Suprapubic skin (tissue), 4 donors: ENCODE data around the gene CCDC69. TPM values are rescaled to one million over a fixed set of nuclear protein-coding genes. Genes with fewer than 3 reads are reported as not detected.

Experiments
- DNase-seq, 2 donors: peaks; one replicate each; pipeline ENCODE4 v3.0.0-alpha.2; 2019; ENCODE audit warnings: low spot score in 2 of 2
- H3K27ac ChIP-seq: fragments of 200-600 bp; sonication (generic); one replicate; pipeline ENCODE4 v1.5.1; 2019
- H3K27me3 ChIP-seq: fragments of 200-600 bp; sonication (generic); one replicate; pipeline ENCODE4 v1.5.1; 2019
- H3K36me3 ChIP-seq: fragments of 200-600 bp; sonication (generic); one replicate; pipeline ENCODE4 v1.5.1; 2019
- H3K4me1 ChIP-seq: fragments of 200-600 bp; sonication (generic); one replicate; pipeline ENCODE4 v1.5.1; 2019
- H3K4me3 ChIP-seq: fragments of 200-600 bp; sonication (generic); one replicate; pipeline ENCODE4 v1.5.1; 2019; ENCODE audit warnings: mild to moderate bottlenecking
- H3K9me3 ChIP-seq: fragments of 200-600 bp; sonication (generic); one replicate; pipeline ENCODE4 v1.5.1; 2019
- EP300 ChIP-seq: sonication (generic); formaldehyde crosslinking; IDR thresholded peaks from one replicate; pipeline ENCODE4 v1.6.1; 2017; ENCODE audit warnings: antibody characterized with exemption
- POLR2A ChIP-seq, 2 donors: fragments of 450-650 bp; IDR thresholded peaks; one replicate each; pipeline ENCODE4 v1.6.1; 2017; ENCODE audit warnings: antibody characterized with exemption in 2 of 2, mild to moderate bottlenecking in 2 of 2, moderate library complexity in 2 of 2
- POLR2AphosphoS5 ChIP-seq, 3 donors: sonication (generic); formaldehyde crosslinking; IDR thresholded peaks; one replicate each; pipeline ENCODE4 v1.6.1; 2017; ENCODE audit warnings: antibody characterized with exemption in 3 of 3
- WGBS: methylation state at CpG from one replicate; pipeline ENCODE4 v1.1.5; 2018; 5-methylcytosine and 5-hydroxymethylcytosine counted together
- total RNA-seq, 4 donors: library from RNA; depleted of rRNA; stranded (reverse); fragments of >200 nt; gene quantifications; one replicate each; pipeline ENCODE4 v1.1.0, GENCODE V29; 2016
- TF ChIP-seq, protein P1 (sequence below), 2 donors: fragments of 200-600 bp in 1 of 2; fragments of 450-650 bp in 1 of 2; sonication (generic) in 1 of 2; IDR thresholded peaks; one replicate each; pipeline ENCODE4 v1.5.1; 2016 to 2019; ENCODE audit warnings: antibody characterized with exemption in 2 of 2, mild to moderate bottlenecking in 1 of 2, moderate library complexity in 1 of 2

The CCDC69 gene
- total RNA-seq, 4 donors from 2014 or later, result 11.5 to 32.3 (median 26.8) TPM

DNA sequence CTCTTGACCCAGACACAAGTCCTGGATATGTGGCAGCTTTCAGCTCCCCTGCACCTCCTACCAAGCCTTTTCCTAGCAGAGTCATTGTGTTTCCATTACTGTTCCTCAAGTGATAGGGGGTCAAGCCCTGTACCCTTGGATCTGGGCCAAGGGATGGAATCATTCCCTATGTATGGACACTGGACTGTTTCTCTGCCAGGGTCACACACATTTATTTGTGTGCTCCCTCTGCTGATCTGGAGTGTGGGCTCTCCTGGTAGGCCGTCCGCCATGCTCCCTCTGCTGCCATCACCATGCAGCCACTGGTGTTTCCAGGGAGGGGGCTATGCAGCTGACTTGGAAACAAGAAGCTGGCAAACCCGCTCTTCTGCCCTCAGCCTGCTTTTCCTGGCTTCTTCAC, 38.6 kb upstream of the CCDC69 start:
- TF ChIP-seq POLR2A (IDR thresholded peaks at IDR 0.05) (no peak), EP300 (no peak), POLR2AphosphoS5 (IDR thresholded peaks at IDR 0.05) (no peak)
- TF ChIP-seq, protein P1, sequence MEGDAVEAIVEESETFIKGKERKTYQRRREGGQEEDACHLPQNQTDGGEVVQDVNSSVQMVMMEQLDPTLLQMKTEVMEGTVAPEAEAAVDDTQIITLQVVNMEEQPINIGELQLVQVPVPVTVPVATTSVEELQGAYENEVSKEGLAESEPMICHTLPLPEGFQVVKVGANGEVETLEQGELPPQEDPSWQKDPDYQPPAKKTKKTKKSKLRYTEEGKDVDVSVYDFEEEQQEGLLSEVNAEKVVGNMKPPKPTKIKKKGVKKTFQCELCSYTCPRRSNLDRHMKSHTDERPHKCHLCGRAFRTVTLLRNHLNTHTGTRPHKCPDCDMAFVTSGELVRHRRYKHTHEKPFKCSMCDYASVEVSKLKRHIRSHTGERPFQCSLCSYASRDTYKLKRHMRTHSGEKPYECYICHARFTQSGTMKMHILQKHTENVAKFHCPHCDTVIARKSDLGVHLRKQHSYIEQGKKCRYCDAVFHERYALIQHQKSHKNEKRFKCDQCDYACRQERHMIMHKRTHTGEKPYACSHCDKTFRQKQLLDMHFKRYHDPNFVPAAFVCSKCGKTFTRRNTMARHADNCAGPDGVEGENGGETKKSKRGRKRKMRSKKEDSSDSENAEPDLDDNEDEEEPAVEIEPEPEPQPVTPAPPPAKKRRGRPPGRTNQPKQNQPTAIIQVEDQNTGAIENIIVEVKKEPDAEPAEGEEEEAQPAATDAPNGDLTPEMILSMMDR (IDR thresholded peaks at IDR 0.05), result no peak
- H3K36me3 ChIP-seq, result peaks cover 21% of the 10 kb centered on the region
- no peaks in the 10 kb centered on the region for H3K9me3 ChIP-seq
- DNase-seq, result no peak
- H3K4me1 ChIP-seq, result peaks cover 55% of the 10 kb centered on the region
- H3K4me3 ChIP-seq, result no peak overlapping the region
- H3K27ac ChIP-seq, result no peak overlapping the region
- no peaks in the 10 kb centered on the region for H3K27me3 ChIP-seq
- 94% methylated on average over 3 of the region's 3 CpGs for WGBS

DNA sequence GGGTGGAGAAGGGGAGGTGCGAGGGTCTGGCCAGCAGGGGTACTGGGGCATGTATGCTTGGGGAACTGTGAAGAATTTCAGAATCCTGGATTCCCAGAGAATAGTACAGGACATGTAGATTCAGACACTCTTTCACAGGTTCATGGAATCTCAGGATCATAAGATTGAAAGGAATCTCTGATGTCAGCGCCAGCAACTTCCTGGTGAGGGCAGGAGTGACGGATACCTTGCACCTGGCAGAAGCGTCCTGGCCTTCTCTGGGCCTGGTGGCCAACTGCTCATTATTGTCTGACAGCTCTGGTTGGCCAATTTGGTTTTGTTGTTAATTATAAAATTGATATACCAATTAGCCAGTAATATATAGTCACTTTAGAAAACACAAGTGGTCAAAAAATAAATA, 36.0 kb upstream of the CCDC69 start:
- no peak overlapping the region for H3K27ac ChIP-seq
- peaks cover 10% of the 10 kb centered on the region for H3K36me3 ChIP-seq
- 85% methylated on average over 4 of the region's 4 CpGs for WGBS
- DNase-seq, result no peak
- H3K27me3 ChIP-seq, result no peaks in the 10 kb centered on the region
- no peaks in the 10 kb centered on the region for H3K9me3 ChIP-seq
- peaks cover 64% of the 10 kb centered on the region for H3K4me1 ChIP-seq
- H3K4me3 ChIP-seq, result no peak overlapping the region
- TF ChIP-seq POLR2A (IDR thresholded peaks at IDR 0.05) (no peak), POLR2AphosphoS5 (IDR thresholded peaks at IDR 0.05) (no peak), EP300 (no peak)
- TF ChIP-seq, protein P1 (IDR thresholded peaks at IDR 0.05), result no peak

DNA sequence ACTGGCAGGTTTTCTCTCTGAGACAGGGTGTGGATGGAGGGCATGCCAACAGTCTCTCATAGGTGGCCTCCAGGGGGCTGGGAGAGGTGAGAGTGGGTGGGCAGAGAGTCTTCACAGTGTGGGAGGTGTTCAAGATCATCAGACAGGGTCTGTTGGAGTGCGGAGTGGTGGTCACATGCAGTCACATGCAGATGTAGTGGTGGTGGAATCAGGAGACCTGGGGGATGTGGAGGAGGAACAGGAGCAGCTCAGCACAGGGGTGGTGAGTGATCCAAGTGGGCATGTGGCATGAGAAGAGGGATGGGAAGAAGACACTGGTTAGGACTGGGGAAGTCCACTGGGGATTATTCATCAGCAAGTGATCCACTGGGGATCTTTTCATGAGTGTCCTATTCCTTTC, 34.9 kb upstream of the CCDC69 start:
- Histone ChIP-seq H3K9me3 (no peaks in the 10 kb centered on the region), H3K4me1 (peaks cover 64% of the 10 kb centered on the region), H3K27ac (peak overlapping the region; percentile 34), H3K36me3 (peaks cover 10% of the 10 kb centered on the region), H3K27me3 (no peaks in the 10 kb centered on the region), H3K4me3 (no peak overlapping the region)
- no peak for TF ChIP-seq POLR2A (IDR thresholded peaks at IDR 0.05)
- TF ChIP-seq, protein P1 (IDR thresholded peaks at IDR 0.05), result no peak
- TF ChIP-seq POLR2AphosphoS5 (IDR thresholded peaks at IDR 0.05), result no peak
- TF ChIP-seq EP300, result no peak
- peak in 1 of 2 donors; percentile 55 for DNase-seq
- 0% methylated on average over 1 of the region's 1 CpG for WGBS

DNA sequence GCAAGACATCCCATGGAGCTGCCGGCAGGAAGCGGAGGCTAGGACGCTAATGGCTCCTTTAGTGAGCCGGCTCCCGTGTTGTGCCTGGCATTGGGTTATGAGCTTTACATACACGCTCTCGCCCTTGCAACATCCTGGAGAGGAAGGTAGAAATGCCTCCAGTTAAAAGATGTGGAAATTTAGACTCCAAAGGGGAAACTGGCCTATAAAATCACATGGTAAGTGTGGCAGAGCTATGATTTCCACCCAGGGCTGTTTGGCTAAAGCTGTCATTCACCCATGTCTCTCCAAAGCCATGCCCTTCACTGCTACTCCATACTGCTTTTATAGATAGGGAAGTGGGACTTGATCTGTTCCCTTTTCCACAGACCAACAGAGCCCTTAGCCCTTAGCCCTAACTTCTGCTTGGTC, 34.3 kb upstream of the CCDC69 start:
- Histone ChIP-seq H3K9me3 (no peaks in the 10 kb centered on the region), H3K27me3 (no peaks in the 10 kb centered on the region), H3K4me3 (no peak overlapping the region), H3K36me3 (peaks cover 10% of the 10 kb centered on the region), H3K27ac (peak overlapping the region; percentile 34), H3K4me1 (peaks cover 64% of the 10 kb centered on the region)
- WGBS, result 86% methylated on average over 7 of the region's 7 CpGs
- peak in 1 of 2 donors; percentile 49 for DNase-seq
- no peak for TF ChIP-seq POLR2AphosphoS5 (IDR thresholded peaks at IDR 0.05)
- no peak for TF ChIP-seq POLR2A (IDR thresholded peaks at IDR 0.05)
- TF ChIP-seq, protein P1 (IDR thresholded peaks at IDR 0.05), result no peak
- TF ChIP-seq EP300, result no peak

DNA sequence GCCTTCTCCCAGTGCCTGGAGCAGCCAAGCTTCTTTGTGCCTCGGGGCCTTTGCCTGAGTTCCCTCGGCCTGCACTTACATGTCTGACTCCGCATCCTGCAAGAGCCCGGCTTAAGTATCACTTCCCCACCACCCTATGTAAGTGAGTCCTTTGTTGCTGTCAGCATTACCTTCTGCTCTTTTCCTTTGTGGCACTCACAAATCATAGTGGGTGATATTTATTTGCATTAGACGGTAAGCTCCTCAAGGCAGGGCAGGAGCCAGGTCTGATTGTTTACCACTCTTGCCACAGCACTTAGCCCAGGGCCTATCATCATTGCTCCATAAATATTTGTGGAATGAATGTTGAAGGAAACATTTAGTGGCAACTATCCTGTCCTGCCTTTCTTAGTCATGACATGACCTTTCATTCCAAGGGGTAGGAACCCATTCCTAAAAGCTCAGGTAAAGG, 33.9 kb upstream of the CCDC69 start:
- WGBS, result 55% methylated on average over 5 of the region's 5 CpGs
- Histone ChIP-seq H3K27ac (peak overlapping the region; percentile 34), H3K36me3 (peaks cover 10% of the 10 kb centered on the region), H3K9me3 (no peaks in the 10 kb centered on the region), H3K27me3 (no peaks in the 10 kb centered on the region), H3K4me1 (peaks cover 61% of the 10 kb centered on the region), H3K4me3 (no peak overlapping the region)
- peak in 1 of 2 donors; percentile 62 for DNase-seq
- TF ChIP-seq POLR2AphosphoS5 (IDR thresholded peaks at IDR 0.05) (no peak), EP300 (no peak), POLR2A (IDR thresholded peaks at IDR 0.05) (no peak)
- TF ChIP-seq, protein P1 (IDR thresholded peaks at IDR 0.05), result no peak
